Upper lobe of left lung (tissue), 6 donors: ENCODE measurements around the gene SMARCB1. TPM values are rescaled to one million over a fixed set of nuclear protein-coding genes. Genes with fewer than 3 reads are reported as not detected.

Experiments
- ATAC-seq, 2 donors: fragments of 200-7000 bp; cut with Tn5 transposase; one replicate each; pipeline ENCODE4 v1.9.1; 2022; ENCODE audit warnings: mild to moderate bottlenecking in 2 of 2, moderate library complexity in 2 of 2; ENCODE audit not compliant: low FRiP score in 2 of 2
- DNase-seq, 2 donors: peaks; one replicate each; pipeline ENCODE4 v3.0.0-alpha.2; 2019 to 2020
- H3K27ac ChIP-seq, 4 donors: fragments of 200-600 bp; sonication (generic); one replicate each; pipeline ENCODE4 v1.5.1; 2016 to 2019
- H3K27me3 ChIP-seq, 4 donors: fragments of 200-600 bp; sonication (generic); one replicate each; pipeline ENCODE4 v1.5.1; 2017 to 2019
- H3K36me3 ChIP-seq, 4 donors: fragments of 200-600 bp; sonication (generic); one replicate each; pipeline ENCODE4 v1.5.1; 2016 to 2019
- H3K4me1 ChIP-seq, 4 donors: fragments of 200-600 bp; sonication (generic); one replicate each; pipeline ENCODE4 v1.5.1; 2018 to 2019
- H3K4me3 ChIP-seq, 4 donors: fragments of 200-600 bp; sonication (generic); one replicate each; pipeline ENCODE4 v1.5.1; 2017 to 2019; ENCODE audit warnings: mild to moderate bottlenecking in 2 of 4, moderate library complexity in 1 of 4
- H3K9me3 ChIP-seq, 4 donors: fragments of 200-600 bp; sonication (generic); one replicate each; pipeline ENCODE4 v1.5.1; 2018 to 2019
- CTCF ChIP-seq, 6 experiments: fragments of 450-650 bp in 4 of 6; fragments of 200-600 bp in 2 of 6; sonication (generic) in 2 of 6; IDR thresholded peaks; one replicate each; pipeline ENCODE4 v1.5.1; 2016 to 2019; ENCODE audit warnings: antibody characterized with exemption in 6 of 6
- EP300 ChIP-seq, 4 donors: sonication (generic); formaldehyde crosslinking; IDR thresholded peaks; one replicate each; pipeline ENCODE4 v1.5.1; 2017; ENCODE audit warnings: antibody characterized with exemption in 4 of 4, control low read depth in 2 of 4
- POLR2A ChIP-seq, 4 donors: fragments of 450-650 bp; IDR thresholded peaks; one replicate each; pipeline ENCODE4 v1.5.1; 2016 to 2017; ENCODE audit warnings: antibody characterized with exemption in 4 of 4, mild to moderate bottlenecking in 2 of 4
- POLR2AphosphoS5 ChIP-seq, 2 donors: sonication (generic); formaldehyde crosslinking; IDR thresholded peaks; one replicate each; pipeline ENCODE4 v1.5.1; 2017; ENCODE audit warnings: antibody characterized with exemption in 2 of 2
- WGBS, 2 donors: methylation state at CpG; one replicate each; pipeline ENCODE4 v1.1.5; 2017 to 2018; 5-methylcytosine and 5-hydroxymethylcytosine counted together
- total RNA-seq, 6 donors: library from RNA; depleted of rRNA in 4 of 6; stranded (reverse); fragments of >200 nt in 4 of 6; gene quantifications; one replicate each; pipeline versions ENCODE4 v1.1.0 to v1.2.1, GENCODE V29; 2016 to 2021
- donor health status: DM: no; HTN: no; CAD: no; lungs with moderate emphysema.
- donor health status: DM: no; HTN: yes; CAD: no; lungs with severe emphysema.

Gene SMARCB1
- total RNA-seq, 6 donors from 2014 or later = 42.8 to 72.8 (median 57.1) TPM

GRCh38 chr22:23816156-23816976 lies 29.6 kb downstream of the SMARCB1 start:
- peak in 1 of 2 donors; percentile 22 for ATAC-seq
- H3K27ac ChIP-seq = no peak overlapping the region
- no peaks in the 10 kb centered on the region for H3K27me3 ChIP-seq
- H3K36me3 ChIP-seq = peaks cover 10 to 85% (median 51%) of the 10 kb centered on the region in 4 donors
- H3K4me3 ChIP-seq = no peak overlapping the region
- H3K9me3 ChIP-seq = no peaks in the 10 kb centered on the region
- TF ChIP-seq POLR2AphosphoS5 (IDR thresholded peaks at IDR 0.05) (no peak), EP300 (IDR thresholded peaks at IDR 0.05) (no peak), CTCF (IDR thresholded peaks at IDR 0.05) (no peak), POLR2A (IDR thresholded peaks at IDR 0.05) (no peak)
- no peaks in the 10 kb centered on the region for H3K4me1 ChIP-seq
- 85 to 92% methylated on average over 16 to 18 of the region's 18 CpGs for WGBS, 2 donors
- DNase-seq = no peak

GRCh38 chr22:23817146-23817545 lies 30.4 kb downstream of the SMARCB1 start:
- 84 to 94% methylated on average over 6 of the region's 6 CpGs for WGBS, 2 donors
- ATAC-seq = no peak
- no peaks in the 10 kb centered on the region for H3K9me3 ChIP-seq
- H3K4me1 ChIP-seq = no peaks in the 10 kb centered on the region
- no peaks in the 10 kb centered on the region for H3K27me3 ChIP-seq
- H3K27ac ChIP-seq = no peak overlapping the region
- H3K36me3 ChIP-seq = peaks cover 10 to 85% (median 56%) of the 10 kb centered on the region in 4 donors
- TF ChIP-seq CTCF (IDR thresholded peaks at IDR 0.05) (no peak), POLR2A (IDR thresholded peaks at IDR 0.05) (no peak), POLR2AphosphoS5 (IDR thresholded peaks at IDR 0.05) (no peak), EP300 (IDR thresholded peaks at IDR 0.05) (no peak)
- DNase-seq = no peak
- H3K4me3 ChIP-seq = no peak overlapping the region

- 89 to 95% methylated on average over 2 of the region's 2 CpGs for WGBS, 2 donors
- DNase-seq = no peak
- no peak overlapping the region for H3K27ac ChIP-seq
- H3K9me3 ChIP-seq = no peaks in the 10 kb centered on the region
- no peak overlapping the region for H3K4me3 ChIP-seq
- no peak for ATAC-seq
- H3K36me3 ChIP-seq = peaks cover 14 to 91% (median 61%) of the 10 kb centered on the region in 4 donors
- TF ChIP-seq POLR2A (IDR thresholded peaks at IDR 0.05) (no peak), CTCF (IDR thresholded peaks at IDR 0.05) (no peak), POLR2AphosphoS5 (IDR thresholded peaks at IDR 0.05) (no peak), EP300 (IDR thresholded peaks at IDR 0.05) (no peak)
- H3K27me3 ChIP-seq = no peaks in the 10 kb centered on the region
- no peaks in the 10 kb centered on the region for H3K4me1 ChIP-seq
Measured at GRCh38 chr22:23818541-23818940, 31.8 kb downstream of the SMARCB1 start.

GRCh38 chr22:23820748-23821211 lies 34.0 kb downstream of the SMARCB1 start:
- H3K4me3 ChIP-seq = no peak overlapping the region
- 51 to 58% methylated on average over 2 to 4 of the region's 4 CpGs for WGBS, 2 donors
- ATAC-seq (no peak), DNase-seq (no peak)
- H3K27me3 ChIP-seq = no peaks in the 10 kb centered on the region
- TF ChIP-seq POLR2A (IDR thresholded peaks at IDR 0.05) (no peak), POLR2AphosphoS5 (IDR thresholded peaks at IDR 0.05) (no peak), EP300 (IDR thresholded peaks at IDR 0.05) (no peak), CTCF (IDR thresholded peaks at IDR 0.05) (no peak)
- peaks cover 22 to 100% (median 75%) of the 10 kb centered on the region in 4 donors for H3K36me3 ChIP-seq
- no peaks in the 10 kb centered on the region for H3K4me1 ChIP-seq
- no peaks in the 10 kb centered on the region for H3K9me3 ChIP-seq
- no peak overlapping the region for H3K27ac ChIP-seq
